ENCODE measurements around the gene SGPL1. TPM values are rescaled to one million over a fixed set of nuclear protein-coding genes. Genes with fewer than 3 reads are reported as not detected.

The SGPL1 gene
- total and polyA plus RNA-seq, 3 experiments from 2014 or later = 17.8 to 64.4 (median 64.3) TPM

DNA sequence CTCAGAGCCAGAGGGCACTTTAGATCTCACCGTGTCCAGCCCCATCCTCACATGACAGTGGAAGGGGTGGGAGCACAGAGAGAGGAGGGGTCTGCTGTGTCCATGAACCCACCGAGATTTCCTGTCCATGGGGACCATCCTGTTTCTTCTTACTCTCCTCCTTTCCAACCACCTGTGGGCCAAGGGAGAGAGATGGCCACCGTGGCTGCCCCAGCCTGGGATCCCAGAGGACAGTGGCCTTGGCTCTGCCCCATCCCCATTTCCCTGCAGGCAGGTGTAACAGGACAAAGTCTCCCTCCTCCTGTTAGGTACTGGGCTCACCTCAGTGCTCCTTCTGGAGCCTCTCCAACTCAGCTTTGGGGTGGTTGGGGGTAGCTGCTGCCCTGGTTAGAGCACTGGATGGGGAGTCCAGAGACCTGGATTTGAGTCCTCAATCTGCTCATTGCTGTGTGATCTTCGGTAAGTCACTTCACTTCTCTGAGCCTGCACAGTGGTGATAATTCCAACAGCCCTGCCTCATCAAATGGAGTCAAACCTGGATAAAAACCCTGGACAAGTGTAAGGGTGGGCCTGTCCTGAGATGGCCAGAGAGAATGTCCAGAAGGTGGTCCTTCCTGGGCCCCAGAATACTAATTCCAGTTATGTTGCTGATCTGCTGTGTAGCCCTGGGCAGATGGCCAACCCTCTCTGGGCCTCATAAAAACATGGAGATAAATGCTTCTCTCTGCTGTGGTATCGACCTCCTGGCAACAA is 90.5 kb downstream of the SGPL1 start:
- ChIA-PET POLR2A (no interaction called here), CTCF (interaction anchor here (1.1 kb wide), 1 partner anchor 19 kb away, joined by 4 read pairs; no protein-coding TSS in a partner anchor)
- no peaks in the 10 kb centered on the region for H3K9me3 ChIP-seq (ENCODE audit: low read length)
- H3K4me1 ChIP-seq (ENCODE audit: insufficient read depth, low read length) = no peaks in the 10 kb centered on the region
- no peaks in the 10 kb centered on the region for H3K36me3 Mint-ChIP-seq
- DNase-seq = no peak
- no peaks in the 10 kb centered on the region for H3K27me3 ChIP-seq (ENCODE audit: insufficient read depth, low read length, poor library complexity, severe bottlenecking)
- H3K4me3 ChIP-seq (ENCODE audit: low read length) = no peak overlapping the region
- no peaks in the 10 kb centered on the region for H3K36me3 ChIP-seq (ENCODE audit: insufficient read depth, low read length)
- H3K9me3 Mint-ChIP-seq = no peaks in the 10 kb centered on the region
- H3K27me3 Mint-ChIP-seq = peaks cover 6 to 12% of the 10 kb centered on the region in 2 donors
- H3K27ac Mint-ChIP-seq = no peak overlapping the region
- no peaks in the 10 kb centered on the region for H3K4me1 Mint-ChIP-seq
- H3K4me3 Mint-ChIP-seq = no peak overlapping the region
- no peak overlapping the region for H3K27ac ChIP-seq (ENCODE audit: low read depth, low read length)

DNA sequence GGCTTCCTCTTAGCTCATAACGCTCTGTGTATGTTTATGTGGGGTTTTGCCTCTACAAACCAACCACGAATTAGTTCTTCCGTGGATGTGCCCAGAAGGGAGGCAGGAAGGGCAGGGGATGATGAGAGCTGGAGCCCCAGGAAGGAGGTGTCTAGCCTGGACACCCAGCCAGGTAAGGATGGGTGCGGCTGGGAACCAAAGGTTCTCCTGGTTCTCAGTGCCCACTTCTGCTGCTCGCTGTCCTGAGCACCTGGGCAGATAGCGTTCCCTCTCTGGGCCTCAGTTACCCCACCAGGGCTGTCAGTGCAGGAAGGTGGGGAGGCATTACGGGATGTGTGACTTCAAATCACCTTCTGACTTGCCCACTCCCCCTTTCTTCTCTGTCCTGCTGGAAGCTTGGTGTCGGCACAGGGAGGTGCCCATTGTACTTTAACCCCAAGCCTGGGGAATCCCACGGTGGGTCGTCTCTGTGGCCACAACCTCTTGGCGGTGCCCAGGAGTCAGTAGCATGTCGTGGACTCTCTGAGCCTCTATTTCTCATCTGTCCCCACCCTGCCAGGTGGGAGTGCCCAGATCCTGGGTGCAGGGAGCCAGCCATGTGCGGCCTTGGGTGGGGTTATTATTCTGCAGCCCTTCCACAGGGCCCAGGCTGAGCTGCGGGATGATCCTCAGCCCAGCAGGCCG is 91.3 kb downstream of the SGPL1 start:
- no peaks in the 10 kb centered on the region for H3K4me1 ChIP-seq (ENCODE audit: insufficient read depth, low read length)
- ChIA-PET POLR2A (no interaction called here), CTCF (interaction anchor here (1.1 kb wide), 1 partner anchor 19 kb away, joined by 4 read pairs; no protein-coding TSS in a partner anchor)
- no peaks in the 10 kb centered on the region for H3K27me3 ChIP-seq (ENCODE audit: insufficient read depth, low read length, poor library complexity, severe bottlenecking)
- no peak overlapping the region for H3K27ac Mint-ChIP-seq
- H3K9me3 Mint-ChIP-seq = peaks cover 0 to 1% (median 0%) of the 10 kb centered on the region in 5 donors
- no peaks in the 10 kb centered on the region for H3K36me3 ChIP-seq (ENCODE audit: insufficient read depth, low read length)
- no peaks in the 10 kb centered on the region for H3K4me1 Mint-ChIP-seq
- no peak overlapping the region for H3K4me3 Mint-ChIP-seq
- DNase-seq = no peak
- H3K9me3 ChIP-seq (ENCODE audit: low read length) = no peaks in the 10 kb centered on the region
- no peak overlapping the region for H3K27ac ChIP-seq (ENCODE audit: low read depth, low read length)
- H3K4me3 ChIP-seq (ENCODE audit: low read length) = no peak overlapping the region
- peaks cover 5 to 12% of the 10 kb centered on the region in 2 donors for H3K27me3 Mint-ChIP-seq
- H3K36me3 Mint-ChIP-seq = no peaks in the 10 kb centered on the region

DNA sequence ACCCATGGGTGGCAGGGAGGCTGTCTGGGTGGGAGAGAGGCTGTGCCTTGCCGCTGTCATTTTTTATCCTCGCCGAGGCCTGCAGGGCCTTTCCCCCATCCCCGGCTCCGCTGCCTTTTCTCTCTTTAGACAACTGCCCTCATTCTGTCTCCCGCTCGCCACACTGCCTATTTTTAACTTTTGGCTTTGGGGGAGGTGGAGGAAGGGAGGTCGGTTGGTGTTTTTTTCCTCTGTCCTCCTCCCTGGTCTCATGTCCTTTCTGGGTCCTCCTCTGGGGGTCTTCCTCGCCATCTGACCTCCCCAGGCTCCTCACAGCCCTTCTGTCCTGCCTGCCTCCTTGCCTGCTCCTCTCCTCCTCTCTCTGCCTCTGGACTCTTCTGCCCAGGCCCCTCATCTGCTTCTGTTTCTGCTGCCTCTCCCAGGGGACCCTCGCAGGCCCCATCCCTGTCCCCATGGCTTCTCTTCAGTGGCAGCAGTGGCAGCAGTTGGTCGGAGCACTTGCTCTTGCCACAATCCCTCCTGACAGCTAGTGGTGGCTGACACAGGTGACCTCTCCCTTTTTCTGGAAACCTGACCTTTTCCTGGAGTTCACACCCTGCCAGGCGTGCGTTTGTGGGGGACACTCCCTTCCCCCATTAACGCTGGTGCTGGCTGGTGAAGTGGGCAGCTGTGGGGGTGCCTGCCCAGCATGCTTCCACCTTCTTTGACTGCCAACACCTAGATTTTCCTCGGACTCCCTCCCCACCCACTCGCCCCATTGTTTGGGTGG is 92.1 kb downstream of the SGPL1 start:
- Histone ChIP-seq H3K36me3 (ENCODE audit: insufficient read depth, low read length) (no peaks in the 10 kb centered on the region), H3K27me3 (ENCODE audit: insufficient read depth, low read length, poor library complexity, severe bottlenecking) (no peaks in the 10 kb centered on the region), H3K27ac (ENCODE audit: low read depth, low read length) (no peak overlapping the region), H3K9me3 (ENCODE audit: low read length) (no peaks in the 10 kb centered on the region), H3K4me1 (ENCODE audit: insufficient read depth, low read length) (no peaks in the 10 kb centered on the region), H3K4me3 (ENCODE audit: low read length) (no peak overlapping the region)
- ChIA-PET CTCF (no interaction called here), POLR2A (no interaction called here)
- peaks cover 5 to 11% of the 10 kb centered on the region in 2 donors for H3K27me3 Mint-ChIP-seq
- peaks cover 0 to 2% (median 0%) of the 10 kb centered on the region in 5 donors for H3K9me3 Mint-ChIP-seq
- no peaks in the 10 kb centered on the region for H3K4me1 Mint-ChIP-seq
- no peak overlapping the region for H3K4me3 Mint-ChIP-seq
- H3K36me3 Mint-ChIP-seq = no peaks in the 10 kb centered on the region
- H3K27ac Mint-ChIP-seq = no peak overlapping the region
- no peak for DNase-seq

DNA sequence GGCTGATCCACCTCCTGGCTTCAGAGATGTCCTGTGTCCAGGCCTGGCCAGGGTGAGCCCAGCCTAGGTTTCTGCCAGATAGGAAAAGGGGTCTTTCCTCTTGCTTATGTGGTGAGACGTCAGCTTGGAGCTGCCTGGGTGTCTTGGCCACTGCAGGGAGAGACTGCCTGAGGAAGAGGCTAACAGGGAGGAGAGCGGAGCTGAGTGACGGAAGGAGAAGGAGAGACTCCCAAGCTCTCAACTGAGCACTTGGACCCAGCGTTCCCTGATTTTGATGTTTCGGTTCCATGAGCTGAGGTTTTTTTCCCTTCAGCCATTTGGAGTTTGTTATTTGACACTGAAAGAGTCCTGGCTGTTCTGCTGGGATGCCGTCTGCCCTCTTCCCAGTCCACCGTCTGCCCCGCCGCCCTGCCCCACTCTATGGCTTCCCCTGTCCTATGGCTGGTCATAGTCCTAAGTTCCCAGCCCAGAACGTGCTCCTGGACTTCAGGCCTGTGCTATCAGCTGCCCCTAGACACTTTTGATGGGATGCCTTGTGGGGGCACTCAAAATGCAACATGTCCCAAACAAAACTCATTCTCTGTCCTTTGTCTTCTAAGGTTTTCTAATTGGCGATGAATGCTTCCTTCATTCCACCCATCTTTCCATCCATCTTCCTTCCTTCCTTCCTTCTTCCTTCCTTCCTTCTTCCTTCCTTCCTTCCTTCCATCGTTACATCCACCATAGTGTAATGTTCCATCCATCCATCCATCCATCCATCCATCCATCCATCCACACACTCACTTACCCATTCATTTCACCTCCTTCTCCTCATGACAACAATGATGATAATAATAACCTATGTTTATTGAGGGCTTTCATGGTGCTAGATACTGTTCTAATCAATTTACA is 92.9 kb downstream of the SGPL1 start:
- Mint-ChIP-seq H3K9me3 (peaks cover 0 to 2% (median 0%) of the 10 kb centered on the region in 5 donors), H3K4me1 (no peaks in the 10 kb centered on the region), H3K36me3 (no peaks in the 10 kb centered on the region), H3K27me3 (peaks cover 7% of the 10 kb centered on the region in 2 donors), H3K4me3 (no peak overlapping the region), H3K27ac (peak overlapping the region in 1 of 8 donors; percentile 3)
- Histone ChIP-seq H3K9me3 (ENCODE audit: low read length) (no peaks in the 10 kb centered on the region), H3K36me3 (ENCODE audit: insufficient read depth, low read length) (no peaks in the 10 kb centered on the region), H3K27me3 (ENCODE audit: insufficient read depth, low read length, poor library complexity, severe bottlenecking) (no peaks in the 10 kb centered on the region), H3K4me1 (ENCODE audit: insufficient read depth, low read length) (no peaks in the 10 kb centered on the region), H3K4me3 (ENCODE audit: low read length) (no peak overlapping the region), H3K27ac (ENCODE audit: low read depth, low read length) (no peak overlapping the region)
- CTCF ChIA-PET = no interaction called here
- DNase-seq = no peak
- POLR2A ChIA-PET = no interaction called here

DNA sequence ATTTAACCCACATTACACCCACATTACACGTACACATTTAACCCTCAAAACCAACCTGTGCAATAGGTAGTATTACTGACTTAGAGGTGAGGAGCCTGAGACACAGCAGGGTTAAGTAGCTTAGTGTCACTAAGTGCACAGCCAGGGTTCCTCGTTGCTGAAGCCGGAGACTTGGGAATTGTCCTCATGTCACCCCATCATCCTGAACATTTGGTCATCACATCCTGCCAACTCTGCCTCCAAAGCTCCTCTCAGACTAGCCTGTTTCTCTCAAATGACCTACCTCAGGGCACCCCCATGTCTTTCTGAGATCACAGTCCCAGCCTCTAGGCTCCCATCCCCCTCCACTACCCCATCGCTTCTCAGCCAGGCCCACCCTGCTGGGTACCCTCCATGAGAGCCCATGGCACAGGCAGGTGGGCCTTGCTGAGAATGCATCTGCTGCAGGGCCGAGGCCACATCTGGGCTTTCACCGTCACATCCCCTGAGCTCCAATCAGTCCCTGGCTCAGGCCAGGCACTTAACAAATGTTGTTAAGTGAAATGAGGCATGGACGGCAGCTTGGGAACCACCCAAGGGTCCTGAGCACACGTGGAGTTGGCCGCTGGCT is 93.7 kb downstream of the SGPL1 start:
- no peak overlapping the region for H3K4me3 ChIP-seq (ENCODE audit: low read length)
- no peaks in the 10 kb centered on the region for H3K27me3 ChIP-seq (ENCODE audit: insufficient read depth, low read length, poor library complexity, severe bottlenecking)
- no peaks in the 10 kb centered on the region for H3K4me1 ChIP-seq (ENCODE audit: insufficient read depth, low read length)
- no peak overlapping the region for H3K27ac ChIP-seq (ENCODE audit: low read depth, low read length)
- Mint-ChIP-seq H3K4me3 (no peak overlapping the region), H3K27ac (no peak overlapping the region), H3K36me3 (no peaks in the 10 kb centered on the region), H3K27me3 (peaks cover 7% of the 10 kb centered on the region in 2 donors), H3K9me3 (peaks cover 0 to 2% (median 0%) of the 10 kb centered on the region in 5 donors), H3K4me1 (no peaks in the 10 kb centered on the region)
- POLR2A ChIA-PET = no interaction called here
- no peaks in the 10 kb centered on the region for H3K36me3 ChIP-seq (ENCODE audit: insufficient read depth, low read length)
- H3K9me3 ChIP-seq (ENCODE audit: low read length) = no peaks in the 10 kb centered on the region
- DNase-seq = no peak
- CTCF ChIA-PET = no interaction called here

DNA sequence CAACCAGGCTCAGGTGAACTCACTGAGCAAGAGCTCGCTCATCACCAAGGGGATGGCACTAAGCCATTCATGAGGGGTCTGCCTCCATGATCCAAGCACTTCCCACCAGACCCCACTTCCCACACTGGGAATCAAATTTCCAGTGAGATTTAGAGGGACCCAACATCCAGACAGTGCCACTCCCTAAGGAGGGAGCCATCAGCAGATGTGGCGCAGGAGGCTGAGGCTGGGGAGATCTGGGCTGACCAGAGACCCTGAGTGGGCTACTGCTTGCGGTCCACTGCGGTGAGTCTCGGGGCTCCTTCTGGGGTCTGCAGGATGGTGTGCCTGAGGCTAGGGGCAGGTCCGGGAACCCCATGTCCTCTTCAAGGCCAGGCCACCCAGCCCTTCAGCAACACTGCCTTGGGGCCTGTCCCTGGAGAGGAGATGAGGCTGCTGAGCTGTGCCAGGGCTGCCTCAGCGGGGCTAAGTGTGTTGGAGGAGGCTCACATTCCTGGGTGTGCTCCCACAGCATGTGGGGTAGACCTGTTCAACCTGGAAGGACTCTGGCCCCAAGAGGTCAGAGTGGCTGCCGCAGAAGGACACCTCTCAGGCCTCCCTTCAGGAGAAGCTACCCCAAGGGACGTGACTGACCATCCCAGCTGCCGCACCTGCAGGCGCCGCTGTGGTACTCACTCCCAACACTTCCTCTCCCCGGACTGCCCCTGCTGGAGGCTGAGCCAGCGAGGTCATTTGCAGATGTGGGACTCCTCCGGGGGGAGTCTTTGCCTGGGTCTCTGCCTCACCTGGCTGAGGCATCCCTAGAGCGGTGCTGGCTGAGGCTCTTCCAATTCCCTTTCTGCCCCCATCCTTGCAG is 95.0 kb downstream of the SGPL1 start:
- H3K27ac ChIP-seq (ENCODE audit: low read depth, low read length) = no peak overlapping the region
- H3K9me3 ChIP-seq (ENCODE audit: low read length) = no peaks in the 10 kb centered on the region
- Mint-ChIP-seq H3K4me3 (no peak overlapping the region), H3K27me3 (peaks cover 6 to 8% of the 10 kb centered on the region in 2 donors), H3K9me3 (peaks cover 0 to 4% (median 0%) of the 10 kb centered on the region in 5 donors), H3K4me1 (no peaks in the 10 kb centered on the region), H3K36me3 (no peaks in the 10 kb centered on the region), H3K27ac (no peak overlapping the region)
- H3K27me3 ChIP-seq (ENCODE audit: insufficient read depth, low read length, poor library complexity, severe bottlenecking) = no peaks in the 10 kb centered on the region
- no peaks in the 10 kb centered on the region for H3K36me3 ChIP-seq (ENCODE audit: insufficient read depth, low read length)
- ChIA-PET CTCF (interaction anchor here (1.2 kb wide), 1 partner anchor 12 kb away, joined by 3 read pairs; no protein-coding TSS in a partner anchor), POLR2A (no interaction called here)
- H3K4me3 ChIP-seq (ENCODE audit: low read length) = no peak overlapping the region
- no peaks in the 10 kb centered on the region for H3K4me1 ChIP-seq (ENCODE audit: insufficient read depth, low read length)
- DNase-seq = no peak

DNA sequence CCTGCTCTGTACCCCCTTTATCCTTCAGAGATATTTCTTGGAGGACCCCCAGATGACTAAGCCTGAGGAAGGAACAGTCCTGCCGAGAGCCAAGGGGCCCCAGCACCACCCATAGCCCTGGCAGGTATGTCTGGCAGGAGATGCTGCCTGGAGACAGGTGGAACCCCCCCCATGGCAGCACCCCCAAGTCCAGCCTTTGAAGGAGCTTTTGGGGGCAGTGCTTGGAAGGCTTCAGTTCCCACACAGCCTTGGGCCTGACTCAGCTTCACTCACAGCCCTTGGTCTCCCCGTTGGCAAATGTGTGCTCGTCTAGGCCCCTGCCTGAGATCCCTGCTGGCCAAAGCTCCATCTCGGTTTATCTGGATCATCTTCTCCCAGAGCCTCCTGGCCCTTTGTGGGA is 95.6 kb downstream of the SGPL1 start:
- no peaks in the 10 kb centered on the region for H3K36me3 ChIP-seq (ENCODE audit: insufficient read depth, low read length)
- no peaks in the 10 kb centered on the region for H3K36me3 Mint-ChIP-seq
- no peaks in the 10 kb centered on the region for H3K9me3 ChIP-seq (ENCODE audit: low read length)
- H3K9me3 Mint-ChIP-seq = peaks cover 0 to 4% (median 0%) of the 10 kb centered on the region in 5 donors
- no peak for DNase-seq
- no peaks in the 10 kb centered on the region for H3K4me1 ChIP-seq (ENCODE audit: insufficient read depth, low read length)
- H3K27me3 ChIP-seq (ENCODE audit: insufficient read depth, low read length, poor library complexity, severe bottlenecking) = no peaks in the 10 kb centered on the region
- no peak overlapping the region for H3K4me3 ChIP-seq (ENCODE audit: low read length)
- CTCF ChIA-PET = interaction anchor here (1.2 kb wide), 1 partner anchor 11 kb away, joined by 3 read pairs; no protein-coding TSS in a partner anchor
- POLR2A ChIA-PET = no interaction called here
- no peak overlapping the region for H3K27ac ChIP-seq (ENCODE audit: low read depth, low read length)
- no peak overlapping the region for H3K4me3 Mint-ChIP-seq
- no peaks in the 10 kb centered on the region for H3K4me1 Mint-ChIP-seq
- no peak overlapping the region for H3K27ac Mint-ChIP-seq
- H3K27me3 Mint-ChIP-seq = peaks cover 8 to 9% of the 10 kb centered on the region in 2 donors
